Measurements from ENCODE around the gene INSYN2B.

- TF ChIP-seq FOXA1 (IDR thresholded peaks at IDR 0.05), result no peak
- no peak for TF ChIP-seq BHLHE40 (IDR thresholded peaks at IDR 0.05; ENCODE audit: borderline replicate concordance)
- no peak for TF ChIP-seq FOXM1 (IDR thresholded peaks at IDR 0.05; ENCODE audit: borderline replicate concordance)
- TF ChIP-seq LEF1 (IDR thresholded peaks at IDR 0.05; ENCODE audit: borderline replicate concordance), result no peak
Measured at GRCh38 chr5:170028124-170028523, 47.8 kb upstream of the INSYN2B start.
